Measurements from ENCODE around the gene CLCN4.

Gene CLCN4

GRCh38 chrX:10187421-10187820 is 30.6 kb downstream of the CLCN4 start:
- Mint-ChIP-seq H3K27ac (no peak overlapping the region), H3K9me3 (no peaks in the 10 kb centered on the region), H3K27me3 (peaks cover 3% of the 10 kb centered on the region), H3K4me3 (no peak overlapping the region), H3K36me3 (ENCODE audit: low read depth) (no peaks in the 10 kb centered on the region), H3K4me1 (ENCODE audit: low read depth) (peaks cover 4% of the 10 kb centered on the region)

- Mint-ChIP-seq H3K9me3 (no peaks in the 10 kb centered on the region), H3K27ac (no peak overlapping the region), H3K27me3 (no peaks in the 10 kb centered on the region), H3K4me1 (ENCODE audit: low read depth) (peaks cover 4% of the 10 kb centered on the region), H3K4me3 (no peak overlapping the region), H3K36me3 (ENCODE audit: low read depth) (no peaks in the 10 kb centered on the region)
These were observed 32.8 kb downstream of the CLCN4 start for GRCh38 chrX:10189317-10190268.

GRCh38 chrX:10190367-10190766 is 33.6 kb downstream of the CLCN4 start:
- no peak overlapping the region for H3K27ac Mint-ChIP-seq
- H3K4me1 Mint-ChIP-seq (ENCODE audit: low read depth): peaks cover 4% of the 10 kb centered on the region
- no peaks in the 10 kb centered on the region for H3K27me3 Mint-ChIP-seq
- no peaks in the 10 kb centered on the region for H3K9me3 Mint-ChIP-seq
- H3K36me3 Mint-ChIP-seq (ENCODE audit: low read depth): no peaks in the 10 kb centered on the region
- no peak overlapping the region for H3K4me3 Mint-ChIP-seq

- Mint-ChIP-seq H3K4me1 (ENCODE audit: low read depth) (peaks cover 4% of the 10 kb centered on the region), H3K9me3 (no peaks in the 10 kb centered on the region), H3K27me3 (no peaks in the 10 kb centered on the region), H3K27ac (no peak overlapping the region), H3K4me3 (no peak overlapping the region), H3K36me3 (ENCODE audit: low read depth) (no peaks in the 10 kb centered on the region)
These were observed 36.8 kb downstream of the CLCN4 start for GRCh38 chrX:10193587-10193986.

GRCh38 chrX:10195425-10195824 is 38.6 kb downstream of the CLCN4 start:
- Mint-ChIP-seq H3K36me3 (ENCODE audit: low read depth) (no peaks in the 10 kb centered on the region), H3K27me3 (no peaks in the 10 kb centered on the region), H3K4me3 (no peak overlapping the region), H3K4me1 (ENCODE audit: low read depth) (peaks cover 4% of the 10 kb centered on the region), H3K27ac (no peak overlapping the region), H3K9me3 (no peaks in the 10 kb centered on the region)

GRCh38 chrX:10195947-10196346 is 39.2 kb downstream of the CLCN4 start:
- H3K27ac Mint-ChIP-seq: no peak overlapping the region
- H3K36me3 Mint-ChIP-seq (ENCODE audit: low read depth): no peaks in the 10 kb centered on the region
- H3K9me3 Mint-ChIP-seq: no peaks in the 10 kb centered on the region
- H3K27me3 Mint-ChIP-seq: no peaks in the 10 kb centered on the region
- H3K4me1 Mint-ChIP-seq (ENCODE audit: low read depth): peaks cover 4% of the 10 kb centered on the region
- H3K4me3 Mint-ChIP-seq: no peak overlapping the region

- H3K27ac Mint-ChIP-seq: no peak overlapping the region
- H3K4me3 Mint-ChIP-seq: no peak overlapping the region
- no peaks in the 10 kb centered on the region for H3K9me3 Mint-ChIP-seq
- H3K27me3 Mint-ChIP-seq: no peaks in the 10 kb centered on the region
- peaks cover 4% of the 10 kb centered on the region for H3K4me1 Mint-ChIP-seq (ENCODE audit: low read depth)
- H3K36me3 Mint-ChIP-seq (ENCODE audit: low read depth): no peaks in the 10 kb centered on the region
These were observed 40.8 kb downstream of the CLCN4 start for GRCh38 chrX:10197279-10198210.

- Mint-ChIP-seq H3K9me3 (no peaks in the 10 kb centered on the region), H3K36me3 (ENCODE audit: low read depth) (no peaks in the 10 kb centered on the region), H3K4me1 (ENCODE audit: low read depth) (peaks cover 4% of the 10 kb centered on the region), H3K27me3 (no peaks in the 10 kb centered on the region), H3K27ac (no peak overlapping the region), H3K4me3 (no peak overlapping the region)
These were observed 41.5 kb downstream of the CLCN4 start for GRCh38 chrX:10198254-10198653.

- no peak overlapping the region for H3K4me3 Mint-ChIP-seq
- H3K4me1 Mint-ChIP-seq (ENCODE audit: low read depth): peaks cover 4% of the 10 kb centered on the region
- H3K27me3 Mint-ChIP-seq: no peaks in the 10 kb centered on the region
- H3K36me3 Mint-ChIP-seq (ENCODE audit: low read depth): no peaks in the 10 kb centered on the region
- H3K9me3 Mint-ChIP-seq: no peaks in the 10 kb centered on the region
- no peak overlapping the region for H3K27ac Mint-ChIP-seq
These were observed 42.4 kb downstream of the CLCN4 start for GRCh38 chrX:10199212-10199611.

GRCh38 chrX:10203617-10204016 is 46.8 kb downstream of the CLCN4 start:
- Mint-ChIP-seq H3K36me3 (ENCODE audit: low read depth) (no peaks in the 10 kb centered on the region), H3K4me3 (no peak overlapping the region), H3K4me1 (ENCODE audit: low read depth) (peaks cover 4% of the 10 kb centered on the region), H3K27me3 (no peaks in the 10 kb centered on the region), H3K9me3 (no peaks in the 10 kb centered on the region), H3K27ac (no peak overlapping the region)

- Mint-ChIP-seq H3K4me1 (ENCODE audit: low read depth) (no peaks in the 10 kb centered on the region), H3K9me3 (no peaks in the 10 kb centered on the region), H3K27ac (no peak overlapping the region), H3K27me3 (no peaks in the 10 kb centered on the region), H3K36me3 (ENCODE audit: low read depth) (no peaks in the 10 kb centered on the region), H3K4me3 (no peak overlapping the region)
These were observed 49.5 kb downstream of the CLCN4 start for GRCh38 chrX:10206317-10206716.

GRCh38 chrX:10208281-10208856 is 51.6 kb downstream of the CLCN4 start:
- H3K36me3 Mint-ChIP-seq (ENCODE audit: low read depth): no peaks in the 10 kb centered on the region
- H3K4me3 Mint-ChIP-seq: no peak overlapping the region
- no peaks in the 10 kb centered on the region for H3K4me1 Mint-ChIP-seq (ENCODE audit: low read depth)
- no peaks in the 10 kb centered on the region for H3K9me3 Mint-ChIP-seq
- no peak overlapping the region for H3K27ac Mint-ChIP-seq
- H3K27me3 Mint-ChIP-seq: no peaks in the 10 kb centered on the region

GRCh38 chrX:10208953-10209352 is 52.2 kb downstream of the CLCN4 start:
- Mint-ChIP-seq H3K4me3 (no peak overlapping the region), H3K27ac (no peak overlapping the region), H3K27me3 (no peaks in the 10 kb centered on the region), H3K4me1 (ENCODE audit: low read depth) (no peaks in the 10 kb centered on the region), H3K9me3 (no peaks in the 10 kb centered on the region), H3K36me3 (ENCODE audit: low read depth) (no peaks in the 10 kb centered on the region)

- Mint-ChIP-seq H3K36me3 (ENCODE audit: low read depth) (no peaks in the 10 kb centered on the region), H3K27me3 (no peaks in the 10 kb centered on the region), H3K4me3 (no peak overlapping the region), H3K9me3 (no peaks in the 10 kb centered on the region), H3K4me1 (ENCODE audit: low read depth) (no peaks in the 10 kb centered on the region), H3K27ac (no peak overlapping the region)
These were observed 55.6 kb downstream of the CLCN4 start for GRCh38 chrX:10212395-10212794.

GRCh38 chrX:10213716-10214115 is 56.9 kb downstream of the CLCN4 start:
- Mint-ChIP-seq H3K4me3 (no peak overlapping the region), H3K27ac (no peak overlapping the region), H3K36me3 (ENCODE audit: low read depth) (no peaks in the 10 kb centered on the region)

More at GRCh38 chrX:10213716-10214115, 56.9 kb downstream of the CLCN4 start:
- no peaks in the 10 kb centered on the region for H3K4me1 Mint-ChIP-seq (ENCODE audit: low read depth)
- H3K27me3 Mint-ChIP-seq: no peaks in the 10 kb centered on the region
- no peaks in the 10 kb centered on the region for H3K9me3 Mint-ChIP-seq

Data from stimulated activated naive CD8-positive, alpha-beta T cell treated with anti-CD3 and anti-CD28 coated beads, Interleukin-15, Interleukin-2, amounts not matched to agents 100 ng/mL and 50 ng/mL, for 24 hours (primary cell).